ENCODE measurements around the gene TSPYL2.

Gene TSPYL2

DNA sequence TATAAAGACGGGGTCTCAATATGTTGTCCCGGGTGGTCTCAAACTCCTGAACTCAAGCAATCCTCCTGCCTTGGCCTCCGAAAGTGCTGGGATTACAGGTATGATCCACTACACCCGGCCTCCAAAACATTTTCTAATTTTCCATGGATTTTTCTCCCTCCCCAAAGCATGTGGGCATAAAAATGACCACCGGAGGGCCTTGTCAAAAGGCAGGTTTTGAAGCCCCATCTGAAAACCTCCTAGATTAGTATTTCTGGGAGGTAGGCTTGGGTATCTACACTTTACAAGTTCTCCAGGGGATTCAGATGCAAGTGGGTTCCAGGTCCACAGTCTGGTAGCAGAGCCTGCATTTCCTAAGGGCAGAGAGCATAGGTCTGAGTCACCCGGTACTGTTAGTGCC lies 34.9 kb upstream of the TSPYL2 start:
- ATAC-seq, result 0 out of 3 replicates have a peak, but pooled peaks have one; percentile 18
- TF ChIP-seq, protein P1, sequence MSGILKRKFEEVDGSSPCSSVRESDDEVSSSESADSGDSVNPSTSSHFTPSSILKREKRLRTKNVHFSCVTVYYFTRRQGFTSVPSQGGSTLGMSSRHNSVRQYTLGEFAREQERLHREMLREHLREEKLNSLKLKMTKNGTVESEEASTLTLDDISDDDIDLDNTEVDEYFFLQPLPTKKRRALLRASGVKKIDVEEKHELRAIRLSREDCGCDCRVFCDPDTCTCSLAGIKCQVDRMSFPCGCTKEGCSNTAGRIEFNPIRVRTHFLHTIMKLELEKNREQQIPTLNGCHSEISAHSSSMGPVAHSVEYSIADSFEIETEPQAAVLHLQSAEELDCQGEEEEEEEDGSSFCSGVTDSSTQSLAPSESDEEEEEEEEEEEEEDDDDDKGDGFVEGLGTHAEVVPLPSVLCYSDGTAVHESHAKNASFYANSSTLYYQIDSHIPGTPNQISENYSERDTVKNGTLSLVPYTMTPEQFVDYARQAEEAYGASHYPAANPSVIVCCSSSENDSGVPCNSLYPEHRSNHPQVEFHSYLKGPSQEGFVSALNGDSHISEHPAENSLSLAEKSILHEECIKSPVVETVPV (CRISPR knock-in tag; IDR thresholded peaks at IDR 0.05), result no peak
- TF ChIP-seq CSDC2 (CRISPR knock-in tag; IDR thresholded peaks at IDR 0.05) (no peak), PATZ1 (CRISPR knock-in tag; IDR thresholded peaks at IDR 0.05; ENCODE audit: borderline replicate concordance) (no peak), ZC3H10 (CRISPR knock-in tag; IDR thresholded peaks at IDR 0.05) (no peak), TOX (CRISPR knock-in tag; IDR thresholded peaks at IDR 0.05; ENCODE audit: borderline replicate concordance) (no peak), OSR1 (CRISPR knock-in tag; IDR thresholded peaks at IDR 0.05) (no peak), ZFP3 (CRISPR knock-in tag; IDR thresholded peaks at IDR 0.05) (no peak), ISL1 (CRISPR knock-in tag; IDR thresholded peaks at IDR 0.05) (no peak), CREB5 (CRISPR knock-in tag; IDR thresholded peaks at IDR 0.05; ENCODE audit: low read depth) (no peak), PPARA (CRISPR knock-in tag; IDR thresholded peaks at IDR 0.05; ENCODE audit: borderline replicate concordance) (no peak), ESRRG (CRISPR knock-in tag; IDR thresholded peaks at IDR 0.05) (no peak), TCF4 (CRISPR knock-in tag; IDR thresholded peaks at IDR 0.05; ENCODE audit: borderline replicate concordance) (no peak), ARNTL (CRISPR knock-in tag; IDR thresholded peaks at IDR 0.05; ENCODE audit: borderline replicate concordance, low read depth) (no peak), GLIS3 (CRISPR knock-in tag; IDR thresholded peaks at IDR 0.05) (no peak), ZFP30 (CRISPR knock-in tag; IDR thresholded peaks at IDR 0.05) (no peak)
- TF ChIP-seq, protein P2, sequence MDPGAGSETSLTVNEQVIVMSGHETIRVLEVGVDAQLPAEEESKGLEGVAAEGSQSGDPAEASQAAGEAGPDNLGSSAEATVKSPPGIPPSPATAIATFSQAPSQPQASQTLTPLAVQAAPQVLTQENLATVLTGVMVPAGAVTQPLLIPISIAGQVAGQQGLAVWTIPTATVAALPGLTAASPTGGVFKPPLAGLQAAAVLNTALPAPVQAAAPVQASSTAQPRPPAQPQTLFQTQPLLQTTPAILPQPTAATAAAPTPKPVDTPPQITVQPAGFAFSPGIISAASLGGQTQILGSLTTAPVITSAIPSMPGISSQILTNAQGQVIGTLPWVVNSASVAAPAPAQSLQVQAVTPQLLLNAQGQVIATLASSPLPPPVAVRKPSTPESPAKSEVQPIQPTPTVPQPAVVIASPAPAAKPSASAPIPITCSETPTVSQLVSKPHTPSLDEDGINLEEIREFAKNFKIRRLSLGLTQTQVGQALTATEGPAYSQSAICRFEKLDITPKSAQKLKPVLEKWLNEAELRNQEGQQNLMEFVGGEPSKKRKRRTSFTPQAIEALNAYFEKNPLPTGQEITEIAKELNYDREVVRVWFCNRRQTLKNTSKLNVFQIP (CRISPR knock-in tag; IDR thresholded peaks at IDR 0.05; ENCODE audit: borderline replicate concordance, low read depth), result no peak
- TF ChIP-seq, protein P3, sequence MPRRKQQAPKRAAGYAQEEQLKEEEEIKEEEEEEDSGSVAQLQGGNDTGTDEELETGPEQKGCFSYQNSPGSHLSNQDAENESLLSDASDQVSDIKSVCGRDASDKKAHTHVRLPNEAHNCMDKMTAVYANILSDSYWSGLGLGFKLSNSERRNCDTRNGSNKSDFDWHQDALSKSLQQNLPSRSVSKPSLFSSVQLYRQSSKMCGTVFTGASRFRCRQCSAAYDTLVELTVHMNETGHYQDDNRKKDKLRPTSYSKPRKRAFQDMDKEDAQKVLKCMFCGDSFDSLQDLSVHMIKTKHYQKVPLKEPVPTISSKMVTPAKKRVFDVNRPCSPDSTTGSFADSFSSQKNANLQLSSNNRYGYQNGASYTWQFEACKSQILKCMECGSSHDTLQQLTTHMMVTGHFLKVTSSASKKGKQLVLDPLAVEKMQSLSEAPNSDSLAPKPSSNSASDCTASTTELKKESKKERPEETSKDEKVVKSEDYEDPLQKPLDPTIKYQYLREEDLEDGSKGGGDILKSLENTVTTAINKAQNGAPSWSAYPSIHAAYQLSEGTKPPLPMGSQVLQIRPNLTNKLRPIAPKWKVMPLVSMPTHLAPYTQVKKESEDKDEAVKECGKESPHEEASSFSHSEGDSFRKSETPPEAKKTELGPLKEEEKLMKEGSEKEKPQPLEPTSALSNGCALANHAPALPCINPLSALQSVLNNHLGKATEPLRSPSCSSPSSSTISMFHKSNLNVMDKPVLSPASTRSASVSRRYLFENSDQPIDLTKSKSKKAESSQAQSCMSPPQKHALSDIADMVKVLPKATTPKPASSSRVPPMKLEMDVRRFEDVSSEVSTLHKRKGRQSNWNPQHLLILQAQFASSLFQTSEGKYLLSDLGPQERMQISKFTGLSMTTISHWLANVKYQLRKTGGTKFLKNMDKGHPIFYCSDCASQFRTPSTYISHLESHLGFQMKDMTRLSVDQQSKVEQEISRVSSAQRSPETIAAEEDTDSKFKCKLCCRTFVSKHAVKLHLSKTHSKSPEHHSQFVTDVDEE (CRISPR knock-in tag; IDR thresholded peaks at IDR 0.05), result no peak

DNA sequence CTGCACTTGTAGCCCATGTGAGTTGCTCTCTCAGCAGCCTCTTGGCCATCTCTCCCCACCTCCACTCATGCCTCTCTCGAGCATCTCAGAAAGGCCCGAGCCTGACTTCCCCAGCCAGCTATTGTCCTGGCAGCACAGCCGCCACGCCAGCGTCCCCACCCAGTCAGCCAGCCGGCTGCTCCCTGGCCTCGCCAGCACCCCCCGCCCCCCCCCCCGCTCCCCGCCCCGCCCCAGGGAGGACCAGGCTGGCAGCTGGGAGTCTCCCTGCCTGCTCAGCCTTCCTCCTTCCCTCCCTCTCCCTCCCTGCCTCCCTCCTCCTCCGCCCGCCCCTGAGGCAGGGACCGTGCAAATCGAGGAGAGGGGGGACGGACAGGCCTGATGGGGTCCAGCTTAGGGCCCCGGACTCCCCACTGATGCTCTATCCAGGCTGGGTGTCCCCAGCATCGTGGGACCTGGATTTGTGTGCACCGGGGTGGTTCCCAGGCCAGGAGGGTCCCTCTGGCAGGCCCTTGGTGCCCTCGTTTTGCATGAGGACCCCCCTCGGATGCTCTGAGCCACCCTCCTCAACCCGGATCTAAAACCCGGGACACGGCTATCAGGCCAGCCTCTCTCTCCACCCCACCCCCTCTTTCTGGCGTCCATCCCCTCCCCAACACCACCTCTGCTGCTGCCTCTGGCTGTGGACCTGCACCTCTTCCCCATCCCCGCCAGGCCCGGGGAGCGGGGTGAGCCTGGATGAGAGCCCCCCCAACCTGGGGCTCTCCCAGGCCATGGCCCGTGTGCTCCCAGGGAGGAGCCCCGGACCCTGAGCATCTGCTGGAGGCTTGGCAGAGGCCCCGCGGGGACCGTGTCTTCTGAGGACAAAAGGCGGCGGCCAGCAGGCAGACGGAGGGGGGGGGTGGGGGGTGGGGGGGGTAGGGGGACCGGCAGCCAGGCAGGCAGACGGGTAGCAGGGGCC lies 33.7 kb upstream of the TSPYL2 start, which contains the start of gene GPR173:
Gene GPR173, plus strand, starts transcription at position 621 of the 958 bp plus-strand sequence. CDS start 27,833 bp downstream, outside the sequence.
- ATAC-seq, result peak; percentile 86
- TF ChIP-seq RARB (CRISPR knock-in tag; IDR thresholded peaks at IDR 0.05) (no peak), CREB5 (CRISPR knock-in tag; IDR thresholded peaks at IDR 0.05; ENCODE audit: low read depth) (no peak), PATZ1 (CRISPR knock-in tag; IDR thresholded peaks at IDR 0.05; ENCODE audit: borderline replicate concordance) (no peak), ZFP30 (CRISPR knock-in tag; IDR thresholded peaks at IDR 0.05) (no peak), ZNF565 (CRISPR knock-in tag; conservative IDR thresholded peaks at IDR 0.05; ENCODE audit: low read depth) (no peak), TOX (CRISPR knock-in tag; IDR thresholded peaks at IDR 0.05; ENCODE audit: borderline replicate concordance) (no peak), ZNF70 (CRISPR knock-in tag; IDR thresholded peaks at IDR 0.05) (no peak), ZNF8 (CRISPR knock-in tag; IDR thresholded peaks at IDR 0.05) (no peak), PPARA (CRISPR knock-in tag; IDR thresholded peaks at IDR 0.05; ENCODE audit: borderline replicate concordance) (no peak), ZC3H10 (CRISPR knock-in tag; IDR thresholded peaks at IDR 0.05) (no peak), SNAI2 (CRISPR knock-in tag; IDR thresholded peaks at IDR 0.05) (no peak), ARNTL (CRISPR knock-in tag; IDR thresholded peaks at IDR 0.05; ENCODE audit: borderline replicate concordance, low read depth) (no peak), ISL1 (CRISPR knock-in tag; IDR thresholded peaks at IDR 0.05) (no peak), OSR1 (CRISPR knock-in tag; IDR thresholded peaks at IDR 0.05) (no peak), CSDC2 (CRISPR knock-in tag; IDR thresholded peaks at IDR 0.05) (no peak)
- TF ChIP-seq, protein P1 (CRISPR knock-in tag; IDR thresholded peaks at IDR 0.05), result no peak

Data from SK-N-SH treated with all-trans-retinoic acid at 6 μM for 48 hours (cell line).